ENCODE measurements around the gene NPIPA7.
"Not testable (repeated sequence)": the region's sequence is repeated elsewhere in the genome, so short reads cannot be mapped to it uniquely, and the experiment has no call there.

The NPIPA7 gene

DNA sequence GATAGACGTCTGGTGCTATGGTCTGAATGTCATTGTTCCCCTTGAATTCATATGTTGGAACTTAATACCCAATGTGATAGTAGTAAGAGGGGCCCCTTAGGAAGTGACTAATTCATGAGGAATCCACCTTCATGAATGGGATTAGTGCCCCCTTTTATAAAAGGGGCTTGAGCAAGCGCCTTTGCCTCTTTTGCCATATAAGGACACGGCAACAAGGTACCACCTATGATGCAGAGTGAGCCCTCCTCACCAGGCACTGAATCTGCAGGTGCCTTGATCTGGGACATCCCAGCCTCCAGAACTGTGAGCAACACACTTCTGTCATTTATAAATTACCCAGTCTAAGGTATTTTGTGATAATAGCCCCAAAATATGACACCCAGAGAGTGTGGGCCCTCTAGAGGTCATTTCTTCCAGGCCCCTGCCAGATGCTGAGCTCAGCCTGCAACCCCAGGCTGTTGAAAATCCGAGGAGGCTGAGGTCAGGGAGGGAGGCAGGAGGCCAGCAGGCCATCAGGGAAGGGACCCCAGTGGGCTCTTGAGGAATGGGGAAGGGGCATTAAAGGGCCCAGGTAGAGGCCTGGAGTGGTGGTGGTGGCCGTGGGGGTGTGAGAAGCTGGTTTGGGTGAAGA, 39.1 kb downstream of the NPIPA7 start:
- not testable (repeated sequence) for DNase-seq (ENCODE audit: low read depth in 3 of 3, low spot score in 1 of 3)

DNA sequence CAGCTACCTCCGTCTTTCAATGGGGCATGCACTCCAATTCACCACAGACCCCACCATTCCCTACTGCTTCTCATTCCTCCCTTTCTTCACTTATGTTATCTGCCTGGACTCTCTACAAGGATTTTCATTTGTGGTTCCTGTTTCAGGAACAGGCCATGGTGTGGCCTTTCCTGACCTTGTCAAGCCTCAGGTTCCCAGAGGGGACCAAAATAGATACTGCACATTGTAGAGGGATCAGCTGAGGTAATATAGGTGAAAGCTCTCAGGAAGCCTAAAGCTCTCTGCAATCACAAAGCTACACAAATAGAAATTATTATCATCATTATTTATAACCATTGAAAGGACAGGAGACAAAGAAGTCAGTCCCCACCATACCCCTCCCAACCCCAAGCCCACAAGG, 41.6 kb downstream of the NPIPA7 start:
- not testable (repeated sequence) for DNase-seq (ENCODE audit: low read depth in 3 of 3, low spot score in 1 of 3)

DNA sequence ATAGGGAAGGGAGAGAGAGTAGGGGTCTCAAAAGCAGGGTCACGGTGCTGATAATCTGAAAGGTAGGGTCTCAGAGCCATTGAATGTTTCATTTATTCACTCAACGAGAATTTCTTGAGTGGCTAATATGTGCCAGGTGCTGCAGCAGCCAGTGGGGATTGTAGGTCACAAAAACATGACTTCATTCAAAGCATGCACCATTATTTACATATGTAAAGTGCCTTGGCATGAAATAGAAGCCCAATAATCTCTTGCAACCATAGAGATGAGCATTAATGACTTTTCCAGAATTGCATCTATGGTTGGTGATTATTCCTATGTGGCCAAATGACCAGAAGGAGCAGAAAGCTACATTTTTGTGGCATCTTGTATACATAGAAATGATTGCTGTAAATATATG, 46.2 kb downstream of the NPIPA7 start:
- DNase-seq (ENCODE audit: low read depth in 3 of 3, low spot score in 1 of 3) = not testable (repeated sequence)

- not testable (repeated sequence) for DNase-seq (ENCODE audit: low read depth in 3 of 3, low spot score in 1 of 3)
Observed at GRCh38 chr16:16431135-16431534, 52.2 kb downstream of the NPIPA7 start.

GRCh38 chr16:16434711-16435110, 55.8 kb downstream of the NPIPA7 start:
- DNase-seq (ENCODE audit: low read depth in 3 of 3, low spot score in 1 of 3) = not testable (repeated sequence)

- DNase-seq (ENCODE audit: low read depth in 3 of 3, low spot score in 1 of 3) = not testable (repeated sequence)
Observed at GRCh38 chr16:16441401-16441800, 62.5 kb downstream of the NPIPA7 start.

Measured in stimulated activated CD4-positive, alpha-beta T cell treated with anti-CD3 and anti-CD28 coated beads, TNF-alpha, amount 100 ng/mL, for 1 hour (primary cell).